GM21526 (cell line): ENCODE measurements around the gene C11orf52.
"Not testable (repeated sequence)": the region's sequence is repeated elsewhere in the genome, so short reads cannot be mapped to it uniquely, and the experiment has no call there.

ENCODE experiments used
- ATAC-seq: cut with Tn5 transposase; IDR thresholded peaks from one replicate; pipeline ENCODE4 v1.9.1; 2021; ENCODE audit warnings: moderate library complexity; ENCODE audit not compliant: unreplicated experiment, low FRiP score

C11orf52 gene

GRCh38 chr11:111912535-111912934 is 6.2 kb upstream of the C11orf52 start, which contains the start of gene HSPB2:
Gene HSPB2, plus strand, starts transcription at chr11:111912734. Its CDS starts 96 bp downstream, at chr11:111912830.
- ATAC-seq: no peak

GRCh38 chr11:111913031-111913861 is 5.5 kb upstream of the C11orf52 start:
- ATAC-seq: no peak

GRCh38 chr11:111913997-111914396 is 4.7 kb upstream of the C11orf52 start:
- ATAC-seq: no peak

GRCh38 chr11:111916768-111917167 is 1.9 kb upstream of the C11orf52 start:
- ATAC-seq: no peak

GRCh38 chr11:111917312-111917711 is 1.4 kb upstream of the C11orf52 start:
- ATAC-seq: no peak

GRCh38 chr11:111917788-111918187 is 925 bp upstream of the C11orf52 start:
- ATAC-seq: no peak

GRCh38 chr11:111920908-111921307 is 2.2 kb downstream of the C11orf52 start:
- no peak for ATAC-seq

GRCh38 chr11:111921541-111922230 is 3.0 kb downstream of the C11orf52 start:
- ATAC-seq: no peak

- ATAC-seq: no peak
Observed at GRCh38 chr11:111922803-111923202, 4.1 kb downstream of the C11orf52 start.

GRCh38 chr11:111923351-111923788 is 4.7 kb downstream of the C11orf52 start:
- ATAC-seq: no peak

GRCh38 chr11:111923951-111924350 is 5.2 kb downstream of the C11orf52 start:
- ATAC-seq: no peak

- ATAC-seq: no peak
Observed at GRCh38 chr11:111925953-111926352, 7.2 kb downstream of the C11orf52 start.

GRCh38 chr11:111926505-111927391 is 8.0 kb downstream of the C11orf52 start:
- peak; percentile 92 for ATAC-seq

GRCh38 chr11:111930472-111930871 is 11.8 kb downstream of the C11orf52 start:
- ATAC-seq: no peak

- no peak for ATAC-seq
Observed at GRCh38 chr11:111932611-111932950, 13.9 kb downstream of the C11orf52 start.

- not testable (repeated sequence) for ATAC-seq
Observed at GRCh38 chr11:111933176-111933575, 14.5 kb downstream of the C11orf52 start.

- ATAC-seq: no peak
Observed at GRCh38 chr11:111933872-111934271, 15.2 kb downstream of the C11orf52 start.

- no peak for ATAC-seq
Observed at GRCh38 chr11:111934306-111934705, 15.6 kb downstream of the C11orf52 start.

GRCh38 chr11:111935317-111936039 is 16.8 kb downstream of the C11orf52 start:
- ATAC-seq: no peak

- no peak for ATAC-seq
Observed at GRCh38 chr11:111936040-111936540, 17.4 kb downstream of the C11orf52 start.
